Osteocyte (in vitro differentiated cells): Measurements from ENCODE around the gene ZBTB32. TPM values are rescaled to one million over a fixed set of nuclear protein-coding genes. Genes with fewer than 3 reads are reported as not detected.

Experiments used
- DNase-seq: peaks from one replicate; pipeline ENCODE4 v3.0.0; 2021; ENCODE audit warnings: mixed read lengths; ENCODE audit not compliant: unreplicated experiment; ENCODE audit errors: extremely low spot score
- H3K27ac Mint-ChIP-seq: one replicate; pipeline ENCODE4 v1.8.0; 2021; ENCODE audit warnings: mild to moderate bottlenecking, mixed read lengths; ENCODE audit not compliant: unreplicated experiment
- H3K27me3 Mint-ChIP-seq: one replicate; pipeline ENCODE4 v1.8.0; 2021; ENCODE audit warnings: mixed read lengths; ENCODE audit not compliant: unreplicated experiment
- H3K36me3 Mint-ChIP-seq: one replicate; pipeline ENCODE4 v1.8.0; 2021; ENCODE audit warnings: mixed read lengths; ENCODE audit not compliant: unreplicated experiment
- H3K4me1 Mint-ChIP-seq: one replicate; pipeline ENCODE4 v1.8.0; 2021; ENCODE audit warnings: mixed read lengths; ENCODE audit not compliant: unreplicated experiment
- H3K4me3 Mint-ChIP-seq: one replicate; pipeline ENCODE4 v1.8.0; 2021; ENCODE audit warnings: mild to moderate bottlenecking, moderate library complexity, mixed read lengths; ENCODE audit not compliant: unreplicated experiment
- H3K9me3 Mint-ChIP-seq: one replicate; pipeline ENCODE4 v1.8.0; 2021; ENCODE audit warnings: mixed read lengths; ENCODE audit not compliant: unreplicated experiment
- CTCF ChIP-seq: fragments of 200-600 bp; sonication (generic); IDR thresholded peaks from 2 replicates; pipeline ENCODE4 v1.5.0; 2021; ENCODE audit warnings: antibody characterized with exemption, mild to moderate bottlenecking, moderate library complexity
- total RNA-seq: library from RNA; stranded (reverse); gene quantifications from 2 replicates; pipeline ENCODE4 v1.2.1, GENCODE V29; 2021

The ZBTB32 gene
- total RNA-seq, 1 donor from 2014 or later = not detected

DNA sequence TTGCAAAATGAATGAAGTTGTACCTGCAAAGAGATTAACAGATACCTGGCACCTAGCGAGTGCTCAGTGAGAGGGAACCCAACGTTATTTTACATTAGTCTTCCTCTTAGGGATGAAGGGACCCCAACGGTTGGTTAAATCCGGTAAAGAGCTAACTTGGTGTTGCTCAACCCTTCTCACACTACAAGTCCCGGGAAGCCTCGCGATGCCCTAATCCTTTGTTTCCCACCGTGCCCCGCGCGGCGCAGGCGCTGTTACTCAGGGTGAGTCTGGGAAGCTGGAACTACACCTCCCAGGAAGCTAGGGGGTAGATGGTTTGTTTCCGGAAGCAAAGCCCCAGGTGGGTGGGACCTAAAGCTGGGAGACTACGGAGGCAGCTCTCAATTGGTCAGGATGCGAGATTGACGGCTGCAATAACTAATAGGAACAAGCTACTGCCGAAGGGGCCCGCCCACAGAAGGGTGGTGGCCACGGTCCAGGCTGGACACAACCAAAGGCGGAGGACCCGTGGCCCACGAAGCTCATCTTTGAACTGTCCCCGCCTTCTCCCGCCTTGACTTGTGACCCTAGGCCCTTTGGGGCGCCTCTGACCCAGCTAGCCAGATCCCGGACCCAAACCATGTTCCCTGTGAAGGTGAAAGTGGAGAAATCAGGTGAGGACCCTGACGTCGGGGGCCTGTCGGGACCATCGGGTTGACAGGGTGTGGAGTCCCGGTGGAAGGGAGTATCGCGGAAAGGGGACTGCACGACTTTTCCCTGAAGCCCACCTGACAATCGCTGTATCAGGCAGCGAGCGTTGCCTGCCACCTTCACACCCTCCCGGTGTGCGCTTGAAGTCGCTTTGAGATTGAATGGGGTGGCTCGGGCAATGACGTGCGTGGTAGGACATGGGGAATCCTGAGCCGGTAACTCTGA, 44.0 kb downstream of the ZBTB32 start, which contains the start of gene LIN37:
LIN37 (plus strand) TSS at position 471 of the 915 bp plus-strand sequence; CDS start at position 620, 149 bp downstream.
- peak within 1 kb of the TSS; percentile 100 for H3K27ac Mint-ChIP-seq
- H3K27me3 Mint-ChIP-seq = no peaks in the 10 kb centered on the region
- H3K36me3 Mint-ChIP-seq = no peaks in the 10 kb centered on the region
- DNase-seq = peak; percentile 99
- H3K4me1 Mint-ChIP-seq = peaks cover 43% of the 10 kb centered on the region
- no peak for TF ChIP-seq CTCF
- H3K9me3 Mint-ChIP-seq = no peaks in the 10 kb centered on the region
- peak within 1 kb of the TSS; percentile 96 for H3K4me3 Mint-ChIP-seq

GRCh38 chr19:35750167-35750566, 45.8 kb downstream of the ZBTB32 start:
- H3K4me1 Mint-ChIP-seq = peaks cover 39% of the 10 kb centered on the region
- H3K9me3 Mint-ChIP-seq = no peaks in the 10 kb centered on the region
- peak overlapping the region; percentile 42 for H3K4me3 Mint-ChIP-seq

GRCh38 chr19:35751839-35752745, 47.7 kb downstream of the ZBTB32 start:
- TF ChIP-seq CTCF = no peak
- Mint-ChIP-seq H3K27ac (no peak overlapping the region), H3K9me3 (no peaks in the 10 kb centered on the region), H3K36me3 (peaks cover 7% of the 10 kb centered on the region), H3K27me3 (no peaks in the 10 kb centered on the region), H3K4me1 (peaks cover 34% of the 10 kb centered on the region), H3K4me3 (no peak overlapping the region)
- no peak for DNase-seq

More at GRCh38 chr19:35750167-35750566, 45.8 kb downstream of the ZBTB32 start:
- H3K27me3 Mint-ChIP-seq = no peaks in the 10 kb centered on the region
- DNase-seq = no peak
- H3K27ac Mint-ChIP-seq = peak overlapping the region; percentile 52
- no peak for TF ChIP-seq CTCF
- peaks cover 7% of the 10 kb centered on the region for H3K36me3 Mint-ChIP-seq

- Mint-ChIP-seq H3K9me3 (no peaks in the 10 kb centered on the region), H3K36me3 (peaks cover 7% of the 10 kb centered on the region)
These were observed 48.5 kb downstream of the ZBTB32 start for GRCh38 chr19:35752746-35753350.

More at GRCh38 chr19:35752746-35753350, 48.5 kb downstream of the ZBTB32 start:
- Mint-ChIP-seq H3K27ac (no peak overlapping the region), H3K27me3 (no peaks in the 10 kb centered on the region), H3K4me3 (no peak overlapping the region), H3K4me1 (peaks cover 35% of the 10 kb centered on the region)
- DNase-seq = no peak
- no peak for TF ChIP-seq CTCF
